ENCODE data around the gene NRL. TPM values are rescaled to one million over a fixed set of nuclear protein-coding genes. Genes with fewer than 3 reads are reported as not detected.

The NRL gene
- total and polyA plus RNA-seq, 9 of the 15 experiments (the other 6 are each of a cell fraction or from before 2014, with no cell fraction given): 0.07 to 2.7 (median 1.4) TPM; not detected in 1

DNA sequence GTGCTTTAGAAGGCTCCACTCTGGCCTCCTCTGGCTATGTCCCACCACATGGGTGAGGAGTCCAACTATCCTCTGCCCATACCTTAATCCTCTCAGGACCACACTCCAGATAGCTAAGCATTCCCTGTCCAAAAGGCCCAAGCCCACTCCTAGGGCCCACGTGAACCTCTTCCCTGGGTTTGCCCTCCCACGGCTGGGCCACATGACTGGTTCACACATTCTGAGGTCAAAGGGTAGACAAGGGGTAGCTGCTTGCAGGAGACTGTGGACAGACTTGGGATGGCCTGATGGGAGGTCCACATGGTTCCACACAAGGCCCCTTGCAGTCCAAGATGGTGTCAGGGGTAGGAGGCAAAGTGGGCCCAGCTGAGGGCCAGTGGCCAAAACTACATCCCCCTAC is 26.7 kb downstream of the NRL start:
- no peaks in the 10 kb centered on the region for H3K27me3 ChIP-seq (ENCODE audit: control insufficient read depth in 2 of 2, insufficient read depth in 2 of 2, low read length in 2 of 2)
- intact Hi-C loops (cut with micrococcal nuclease) (no loop called here), in situ Hi-C loops (cut with MboI) (loop anchor here (5.0 kb wide), 1 partner anchor 76 kb away; no protein-coding TSS in a partner anchor)
- H3K79me2 ChIP-seq (ENCODE audit: control insufficient read depth, insufficient read depth, low read length): no peaks in the 10 kb centered on the region
- H3K27ac ChIP-seq (ENCODE audit: extremely low read depth, low read depth, low read length): no peak overlapping the region
- no peak overlapping the region for H2AFZ ChIP-seq (ENCODE audit: low read depth, low read length)
- no peak for DNase-seq (ENCODE audit: extremely low read depth in 1 of 4, low spot score in 3 of 4)
- H3K9me3 ChIP-seq (replicated peaks; ENCODE audit: control insufficient read depth, insufficient read depth, low read depth, low read length): no peaks in the 10 kb centered on the region
- CTCF ChIA-PET (ENCODE audit: low intra/inter-chr PET ratio): no interaction called here
- no peak overlapping the region for H3K4me2 ChIP-seq (ENCODE audit: insufficient read depth, low read length)
- H3K4me3 ChIP-seq: no peak overlapping the region
- no peaks in the 10 kb centered on the region for H3K36me3 ChIP-seq (ENCODE audit: control insufficient read depth, insufficient read depth, low read length)
- H3K4me1 ChIP-seq (replicated peaks in 1 of 2; ENCODE audit: control insufficient read depth in 2 of 2, insufficient read depth in 2 of 2, low read length in 2 of 2): peaks cover 0 to 5% of the 10 kb centered on the region in 2 experiments; a peak in 2 of 5 replicates
- no peak for ATAC-seq
- no TSS peak for BruUV-seq (replicated peaks)
- FAIRE-seq: no peak
- H3K9ac ChIP-seq (ENCODE audit: insufficient read depth in 1 of 2, low read depth in 2 of 2, low read length in 2 of 2): no peak overlapping the region
- no peaks in the 10 kb centered on the region for H3K9me1 ChIP-seq (ENCODE audit: control insufficient read depth, insufficient read depth, low read length)
- WGBS (ENCODE audit: insufficient coverage, low coverage, missing lambda C conversion rate): 40% methylated on average over 2 of the region's 2 CpGs
- no peaks in the 10 kb centered on the region for H4K20me1 ChIP-seq (replicated peaks; ENCODE audit: control insufficient read depth, insufficient read depth, low read length)
- POLR2A ChIA-PET: interaction anchor here (0.9 kb wide), 1 partner anchor 11 kb away, joined by 3 read pairs; no protein-coding TSS in a partner anchor
- TF ChIP-seq CUX1 (CRISPR knock-in tag; IDR thresholded peaks at IDR 0.05) (no peak), PCBP2 (IDR thresholded peaks at IDR 0.05; ENCODE audit: low read depth, low read length, poor library complexity, severe bottlenecking) (no peak), ARNT (IDR thresholded peaks at IDR 0.05) (no peak), ZNF436 (CRISPR knock-in tag; IDR thresholded peaks at IDR 0.05) (no peak), TEAD1 (CRISPR knock-in tag; IDR thresholded peaks at IDR 0.05) (no peak), CCAR2 (IDR thresholded peaks at IDR 0.05; ENCODE audit: low read depth, low read length) (no peak), LARP7 (IDR thresholded peaks at IDR 0.05) (no peak), MTF1 (CRISPR knock-in tag; IDR thresholded peaks at IDR 0.05; ENCODE audit: borderline replicate concordance) (no peak), EP400 (IDR thresholded peaks at IDR 0.05) (no peak), ZNF41 (CRISPR knock-in tag; conservative IDR thresholded peaks at IDR 0.05) (no peak), CC2D1A (IDR thresholded peaks at IDR 0.05) (no peak), ELF2 (CRISPR knock-in tag; IDR thresholded peaks at IDR 0.05) (no peak), TSHZ1 (CRISPR knock-in tag; IDR thresholded peaks at IDR 0.05) (no peak), BCOR (IDR thresholded peaks at IDR 0.05) (no peak)
- TF ChIP-seq, protein P1, sequence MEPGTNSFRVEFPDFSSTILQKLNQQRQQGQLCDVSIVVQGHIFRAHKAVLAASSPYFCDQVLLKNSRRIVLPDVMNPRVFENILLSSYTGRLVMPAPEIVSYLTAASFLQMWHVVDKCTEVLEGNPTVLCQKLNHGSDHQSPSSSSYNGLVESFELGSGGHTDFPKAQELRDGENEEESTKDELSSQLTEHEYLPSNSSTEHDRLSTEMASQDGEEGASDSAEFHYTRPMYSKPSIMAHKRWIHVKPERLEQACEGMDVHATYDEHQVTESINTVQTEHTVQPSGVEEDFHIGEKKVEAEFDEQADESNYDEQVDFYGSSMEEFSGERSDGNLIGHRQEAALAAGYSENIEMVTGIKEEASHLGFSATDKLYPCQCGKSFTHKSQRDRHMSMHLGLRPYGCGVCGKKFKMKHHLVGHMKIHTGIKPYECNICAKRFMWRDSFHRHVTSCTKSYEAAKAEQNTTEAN (CRISPR knock-in tag; IDR thresholded peaks at IDR 0.05): no peak
